HK-2 (cell line): ENCODE results near the gene COCH.
"Not testable (repeated sequence)": the region's sequence is repeated elsewhere in the genome, so short reads cannot be mapped to it uniquely, and the experiment has no call there.

Source experiments
- DNase-seq: peaks from one replicate; pipeline ENCODE4 v3.0.0-alpha.2; 2018; ENCODE audit not compliant: unreplicated experiment

COCH gene

DNA sequence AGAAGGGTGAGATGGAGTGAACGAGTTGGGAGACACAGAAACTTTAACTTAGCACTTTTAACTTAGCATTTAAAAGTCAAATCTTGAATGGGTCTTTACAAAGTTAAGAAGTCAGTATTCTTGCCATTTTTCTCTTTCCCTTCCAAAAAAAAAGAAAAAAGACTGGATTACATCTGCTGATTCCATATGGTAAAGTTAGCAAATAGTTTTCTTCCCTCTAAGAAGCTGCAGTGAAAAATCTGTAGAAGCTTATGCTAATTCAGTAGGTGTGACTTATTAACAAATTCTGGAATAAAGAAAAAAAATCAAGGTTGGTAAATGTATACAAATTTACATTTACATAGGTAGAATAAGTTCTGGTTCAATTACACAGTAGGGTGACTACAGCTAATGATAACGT is 50.9 kb downstream of the COCH start:
- no peak for DNase-seq

DNA sequence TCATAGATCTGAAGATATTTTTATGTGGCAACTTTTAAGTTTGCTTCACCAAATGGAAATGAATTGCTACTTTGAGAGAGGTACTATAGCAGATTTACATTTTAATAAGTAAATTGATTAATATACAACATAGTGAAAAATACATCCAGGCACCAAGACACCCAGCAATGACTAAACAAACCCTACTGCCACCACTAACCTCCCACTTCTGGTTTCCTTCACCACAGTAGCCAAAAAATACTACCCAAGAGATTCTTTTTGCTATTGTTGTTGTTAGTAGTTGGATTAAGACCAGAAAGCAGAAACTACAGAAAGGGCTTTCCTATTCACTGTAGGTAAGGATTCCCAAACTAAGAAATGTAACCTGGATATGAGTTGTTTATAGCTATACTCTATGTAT is 54.1 kb downstream of the COCH start:
- no peak for DNase-seq

DNA sequence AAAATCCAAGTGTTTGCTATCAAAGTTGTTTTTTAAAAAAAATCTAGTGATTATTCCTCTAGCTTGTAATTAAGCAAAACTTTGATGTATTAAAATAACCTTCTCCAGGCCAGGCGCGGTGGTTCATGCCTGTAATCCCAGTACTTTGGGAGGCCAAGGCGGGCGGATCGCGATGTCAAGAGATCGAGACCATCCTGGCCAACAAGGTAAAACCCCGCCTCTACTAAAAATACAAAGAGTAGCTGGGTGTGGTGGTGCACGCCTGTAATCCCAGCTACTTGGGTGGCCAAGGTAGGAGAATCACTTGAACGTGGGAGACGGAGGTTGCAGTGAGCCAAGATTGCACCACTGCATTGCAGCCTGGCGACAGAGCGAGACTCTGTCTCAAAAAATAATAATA is 59.6 kb downstream of the COCH start:
- DNase-seq = not testable (repeated sequence)

- no peak for DNase-seq
These were observed 61.1 kb downstream of the COCH start for GRCh38 chr14:30935445-30935844.

- DNase-seq = no peak
These were observed 64.3 kb downstream of the COCH start for GRCh38 chr14:30938617-30939016.
